ENCODE data around the gene SLC35B3. TPM values are rescaled to one million over a fixed set of nuclear protein-coding genes. Genes with fewer than 3 reads are reported as not detected.

The SLC35B3 gene
- total RNA-seq (2021; ENCODE audit: unreplicated experiment) (16.7 TPM), Bru-seq, nascent RNA (percentile 89 among the genes with signal in this experiment), BruChase-seq, experiment 1, labeled RNA remaining after a 2-hour chase (percentile 85 among the genes with signal in this experiment), BruChase-seq, experiment 2, labeled RNA remaining after a 6-hour chase (percentile 82 among the genes with signal in this experiment)
- 15.5 TPM for polyA plus RNA-seq (2012; ENCODE audit: insufficient read length)
- long read RNA-seq, transcript SLC35B3-202 (11 exons, 1,973 nt): major isoform, 14 of 49 reads
- long read RNA-seq, partial matches to known transcripts: 7 of 49 reads
- long read RNA-seq, other reads (novel, unspliced or antisense): 26 of 49 reads

GRCh38 chr6:8435093-8435844, at the start of gene SLC35B3:
Gene SLC35B3, minus strand, starts transcription at chr6:8435545.
- no TSS peak for BruUV-seq (replicated peaks)
- DNase-seq (ENCODE audit: low read depth, low spot score) (peak; percentile 48), ATAC-seq (peak; percentile 100)
- Histone ChIP-seq H3K27ac (ENCODE audit: low read length) (peak within 1 kb of the TSS; percentile 98), H3K4me1 (ENCODE audit: control insufficient read depth, insufficient read depth, low read length) (peaks cover 20% of the 10 kb centered on the region), H3K36me3 (ENCODE audit: control insufficient read depth, insufficient read depth, low read length) (peaks cover 5% of the 10 kb centered on the region), H3K9me3 (ENCODE audit: control insufficient read depth, insufficient read depth, low read depth, low read length) (no peaks in the 10 kb centered on the region), H3K27me3 (ENCODE audit: control insufficient read depth, insufficient read depth, low read length) (no peaks in the 10 kb centered on the region), H3K4me3 (ENCODE audit: low read depth in 2 of 2, low read length in 2 of 2) (peak within 1 kb of the TSS; percentile 99 to 100)
- ChIA-PET CTCF (no interaction called here), POLR2A (interaction anchor here (0.6 kb wide), 1 partner anchor 1020 kb away, joined by 3 read pairs; no protein-coding TSS in a partner anchor)
- in situ Hi-C loops (cut with HindIII; ENCODE audit: low pct_unique_long_range_greater_than_20kb, low sequenced_read_pairs): no loop called here
- TF ChIP-seq TCF7L2 (IDR thresholded peaks at IDR 0.05; ENCODE audit: low read depth, low read length) (no peak), SIN3A (IDR thresholded peaks at IDR 0.05; ENCODE audit: borderline replicate concordance, insufficient read depth, low read depth, low read length) (peak; percentile 71), POLR2AphosphoS5 (IDR thresholded peaks at IDR 0.05; ENCODE audit: low read depth, low read length) (peak; percentile 91), REST (IDR thresholded peaks at IDR 0.05; ENCODE audit: insufficient read depth in 1 of 2, low read depth in 2 of 2, low read length in 1 of 2) (peak in 1 of 2 experiments; percentile 24; a peak in 1 of 4 replicates)
- TF ChIP-seq, protein P1, sequence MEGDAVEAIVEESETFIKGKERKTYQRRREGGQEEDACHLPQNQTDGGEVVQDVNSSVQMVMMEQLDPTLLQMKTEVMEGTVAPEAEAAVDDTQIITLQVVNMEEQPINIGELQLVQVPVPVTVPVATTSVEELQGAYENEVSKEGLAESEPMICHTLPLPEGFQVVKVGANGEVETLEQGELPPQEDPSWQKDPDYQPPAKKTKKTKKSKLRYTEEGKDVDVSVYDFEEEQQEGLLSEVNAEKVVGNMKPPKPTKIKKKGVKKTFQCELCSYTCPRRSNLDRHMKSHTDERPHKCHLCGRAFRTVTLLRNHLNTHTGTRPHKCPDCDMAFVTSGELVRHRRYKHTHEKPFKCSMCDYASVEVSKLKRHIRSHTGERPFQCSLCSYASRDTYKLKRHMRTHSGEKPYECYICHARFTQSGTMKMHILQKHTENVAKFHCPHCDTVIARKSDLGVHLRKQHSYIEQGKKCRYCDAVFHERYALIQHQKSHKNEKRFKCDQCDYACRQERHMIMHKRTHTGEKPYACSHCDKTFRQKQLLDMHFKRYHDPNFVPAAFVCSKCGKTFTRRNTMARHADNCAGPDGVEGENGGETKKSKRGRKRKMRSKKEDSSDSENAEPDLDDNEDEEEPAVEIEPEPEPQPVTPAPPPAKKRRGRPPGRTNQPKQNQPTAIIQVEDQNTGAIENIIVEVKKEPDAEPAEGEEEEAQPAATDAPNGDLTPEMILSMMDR (IDR thresholded peaks at IDR 0.05): no peak
- intact Hi-C loops (cut with micrococcal nuclease; ENCODE audit: unreplicated experiment): no loop called here

- no peak for ATAC-seq
- no peak overlapping the region for H3K4me3 ChIP-seq (ENCODE audit: low read depth in 2 of 2, low read length in 2 of 2)
- DNase-seq (ENCODE audit: low read depth, low spot score): no peak
- no TSS peak for BruUV-seq (replicated peaks)
- no peaks in the 10 kb centered on the region for H3K36me3 ChIP-seq (ENCODE audit: control insufficient read depth, insufficient read depth, low read length)
- no peaks in the 10 kb centered on the region for H3K9me3 ChIP-seq (ENCODE audit: control insufficient read depth, insufficient read depth, low read depth, low read length)
- no peaks in the 10 kb centered on the region for H3K27me3 ChIP-seq (ENCODE audit: control insufficient read depth, insufficient read depth, low read length)
- intact Hi-C loops (cut with micrococcal nuclease; ENCODE audit: unreplicated experiment) (no loop called here), in situ Hi-C loops (cut with HindIII; ENCODE audit: low pct_unique_long_range_greater_than_20kb, low sequenced_read_pairs) (no loop called here)
- TF ChIP-seq REST (IDR thresholded peaks at IDR 0.05; ENCODE audit: insufficient read depth in 1 of 2, low read depth in 2 of 2, low read length in 1 of 2) (no peak), TCF7L2 (IDR thresholded peaks at IDR 0.05; ENCODE audit: low read depth, low read length) (no peak), SIN3A (IDR thresholded peaks at IDR 0.05; ENCODE audit: borderline replicate concordance, insufficient read depth, low read depth, low read length) (no peak), POLR2AphosphoS5 (IDR thresholded peaks at IDR 0.05; ENCODE audit: low read depth, low read length) (no peak)
- TF ChIP-seq, protein P1 (IDR thresholded peaks at IDR 0.05): no peak
- H3K27ac ChIP-seq (ENCODE audit: low read length): no peak overlapping the region
- ChIA-PET POLR2A (no interaction called here), CTCF (no interaction called here)
- no peaks in the 10 kb centered on the region for H3K4me1 ChIP-seq (ENCODE audit: control insufficient read depth, insufficient read depth, low read length)
Measured at GRCh38 chr6:8483650-8484049, 48.3 kb upstream of the SLC35B3 start.
